WTC11 (cell line): Measurements from ENCODE around the gene MS4A14. TPM values are rescaled to one million over a fixed set of nuclear protein-coding genes. Genes with fewer than 3 reads are reported as not detected.

Source experiments
- ATAC-seq: fragments of 200-7000 bp; cut with Tn5 transposase; 2 replicates; pipeline ENCODE4 v1.10.0; 2021; ENCODE audit warnings: mild to moderate bottlenecking, moderate library complexity
- CTCF ChIA-PET: fragments of 300-600 bp; sonication (Branson Sonifier 250); formaldehyde crosslinking; loops from one replicate; lab custom pipeline; 2021; ENCODE audit warnings: antibody characterized with exemption; lab: Charles Lee
- POLR2A ChIA-PET: fragments of 350-600 bp; sonication (Branson Sonifier 250); formaldehyde crosslinking; loops from one replicate; lab custom pipeline; 2021; ENCODE audit warnings: antibody characterized with exemption; lab: Charles Lee
- DNase-seq: peaks from one replicate; pipeline ENCODE4 v3.0.0; 2021; ENCODE audit warnings: low spot score
- H3K27ac Mint-ChIP-seq: 2 replicates; pipeline ENCODE4 v1.8.0; 2021; ENCODE audit warnings: mixed read lengths
- H3K27me3 Mint-ChIP-seq: 2 replicates; pipeline ENCODE4 v1.8.0; 2021; ENCODE audit warnings: low read depth, mild to moderate bottlenecking, moderate library complexity, mixed read lengths
- H3K36me3 Mint-ChIP-seq: 2 replicates; pipeline ENCODE4 v1.8.0; 2021; ENCODE audit warnings: mixed read lengths
- H3K4me1 Mint-ChIP-seq: 2 replicates; pipeline ENCODE4 v1.8.0; 2022; ENCODE audit warnings: mixed read lengths
- H3K4me3 Mint-ChIP-seq: 2 replicates; pipeline ENCODE4 v1.8.0; 2021; ENCODE audit warnings: mild to moderate bottlenecking, moderate library complexity, mixed read lengths
- H3K9me3 Mint-ChIP-seq: 2 replicates; pipeline ENCODE4 v1.8.0; 2021; ENCODE audit warnings: mixed read lengths
- ATF3 ChIP-seq: sonication (generic); formaldehyde crosslinking; conservative IDR thresholded peaks from 2 replicates; pipeline ENCODE4 v1.8.1; 2022; ENCODE audit warnings: mild to moderate bottlenecking, missing genetic modification reagents
- CREM ChIP-seq: sonication (generic); formaldehyde crosslinking; IDR thresholded peaks from 2 replicates; pipeline ENCODE4 v1.8.1; 2022; ENCODE audit warnings: mild to moderate bottlenecking, missing genetic modification reagents, moderate library complexity
- FOXJ3 ChIP-seq: sonication (generic); formaldehyde crosslinking; IDR thresholded peaks from 2 replicates; pipeline ENCODE4 v1.9.0; 2021; ENCODE audit warnings: missing genetic modification reagents, mild to moderate bottlenecking, borderline replicate concordance
- FOXK1 ChIP-seq: sonication (generic); formaldehyde crosslinking; IDR thresholded peaks from 2 replicates; pipeline ENCODE4 v1.8.0; 2022; ENCODE audit warnings: mild to moderate bottlenecking, moderate library complexity, missing genetic modification reagents
- FOXP1 ChIP-seq: sonication (generic); formaldehyde crosslinking; IDR thresholded peaks from 2 replicates; pipeline ENCODE4 v1.8.0; 2022; ENCODE audit warnings: missing genetic modification reagents, mild to moderate bottlenecking, moderate library complexity, borderline replicate concordance
- FOXP4 ChIP-seq: sonication (generic); formaldehyde crosslinking; IDR thresholded peaks from 2 replicates; pipeline ENCODE4 v1.8.0; 2022; ENCODE audit warnings: mild to moderate bottlenecking, missing genetic modification reagents
- JAZF1 ChIP-seq: fragments of 250-450 bp; sonication (Bioruptor Pico); IDR thresholded peaks from 2 replicates; pipeline ENCODE4 v1.9.0; 2021; ENCODE audit warnings: moderate library complexity, mild to moderate bottlenecking, inconsistent platforms
- MXD4 ChIP-seq: fragments of 250-450 bp; sonication (Bioruptor Pico); IDR thresholded peaks from 2 replicates; pipeline ENCODE4 v1.8.0; 2021; ENCODE audit warnings: mild to moderate bottlenecking, moderate library complexity, borderline replicate concordance
- NFE2L1 ChIP-seq: sonication (generic); formaldehyde crosslinking; IDR thresholded peaks from 2 replicates; pipeline ENCODE4 v1.8.1; 2023; ENCODE audit warnings: missing genetic modification reagents
- PRDM15 ChIP-seq: sonication (generic); formaldehyde crosslinking; IDR thresholded peaks from 2 replicates; pipeline ENCODE4 v1.8.0; 2022; ENCODE audit warnings: missing genetic modification reagents
- SMAD4 ChIP-seq: sonication (generic); formaldehyde crosslinking; IDR thresholded peaks from 2 replicates; pipeline ENCODE4 v1.8.0; 2022; ENCODE audit warnings: mild to moderate bottlenecking, missing genetic modification reagents
- ZNF219 ChIP-seq: sonication (generic); formaldehyde crosslinking; IDR thresholded peaks from 2 replicates; pipeline ENCODE4 v1.8.0; 2023; ENCODE audit warnings: missing genetic modification reagents, mild to moderate bottlenecking, borderline replicate concordance
- ZNF512 ChIP-seq: sonication (generic); formaldehyde crosslinking; IDR thresholded peaks from 2 replicates; pipeline ENCODE4 v1.8.1; 2022; ENCODE audit warnings: missing genetic modification reagents, borderline replicate concordance
- total RNA-seq: library from RNA; stranded (reverse); gene quantifications from 3 replicates; pipeline ENCODE4 v1.2.3, GENCODE V29; 2021
- TF ChIP-seq, protein P1 (sequence below): fragments of 250-450 bp; sonication (Bioruptor Pico); IDR thresholded peaks from 2 replicates; pipeline ENCODE4 v1.9.0; 2021; ENCODE audit warnings: moderate library complexity, mild to moderate bottlenecking, inconsistent platforms, borderline replicate concordance
- TF ChIP-seq, protein P2 (sequence below): sonication (generic); formaldehyde crosslinking; IDR thresholded peaks from 2 replicates; pipeline ENCODE4 v1.8.1; 2023; ENCODE audit warnings: mild to moderate bottlenecking, missing genetic modification reagents
- TF ChIP-seq, protein P3 (sequence below): sonication (generic); formaldehyde crosslinking; IDR thresholded peaks from 2 replicates; pipeline ENCODE4 v1.8.1; 2022; ENCODE audit warnings: low read depth, missing genetic modification reagents, borderline replicate concordance
- TF ChIP-seq, protein P4 (sequence below): sonication (generic); formaldehyde crosslinking; IDR thresholded peaks from 2 replicates; pipeline ENCODE4 v1.8.1; 2023; ENCODE audit warnings: mild to moderate bottlenecking, moderate library complexity, missing genetic modification reagents

The MS4A14 gene
- total RNA-seq, 1 experiment from 2014 or later: not detected

GRCh38 chr11:60390419-60390818 is 5.8 kb upstream of the MS4A14 start (continued):
- no peak for TF ChIP-seq FOXP1 (CRISPR knock-in tag)
- TF ChIP-seq FOXK1 (CRISPR knock-in tag): no peak
- no peak for TF ChIP-seq JAZF1 (CRISPR knock-in tag)

- no peak for TF ChIP-seq FOXP4 (CRISPR knock-in tag)
- no peak for TF ChIP-seq PRDM15 (CRISPR knock-in tag)
- TF ChIP-seq, protein P1, sequence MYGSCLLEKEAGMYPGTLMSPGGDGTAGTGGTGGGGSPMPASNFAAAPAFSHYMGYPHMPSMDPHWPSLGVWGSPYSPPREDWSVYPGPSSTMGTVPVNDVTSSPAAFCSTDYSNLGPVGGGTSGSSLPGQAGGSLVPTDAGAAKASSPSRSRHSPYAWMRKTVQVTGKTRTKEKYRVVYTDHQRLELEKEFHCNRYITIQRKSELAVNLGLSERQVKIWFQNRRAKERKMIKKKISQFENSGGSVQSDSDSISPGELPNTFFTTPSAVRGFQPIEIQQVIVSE: no peak
- TF ChIP-seq, protein P2, sequence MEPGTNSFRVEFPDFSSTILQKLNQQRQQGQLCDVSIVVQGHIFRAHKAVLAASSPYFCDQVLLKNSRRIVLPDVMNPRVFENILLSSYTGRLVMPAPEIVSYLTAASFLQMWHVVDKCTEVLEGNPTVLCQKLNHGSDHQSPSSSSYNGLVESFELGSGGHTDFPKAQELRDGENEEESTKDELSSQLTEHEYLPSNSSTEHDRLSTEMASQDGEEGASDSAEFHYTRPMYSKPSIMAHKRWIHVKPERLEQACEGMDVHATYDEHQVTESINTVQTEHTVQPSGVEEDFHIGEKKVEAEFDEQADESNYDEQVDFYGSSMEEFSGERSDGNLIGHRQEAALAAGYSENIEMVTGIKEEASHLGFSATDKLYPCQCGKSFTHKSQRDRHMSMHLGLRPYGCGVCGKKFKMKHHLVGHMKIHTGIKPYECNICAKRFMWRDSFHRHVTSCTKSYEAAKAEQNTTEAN (CRISPR knock-in tag): no peak
- TF ChIP-seq, protein P3, sequence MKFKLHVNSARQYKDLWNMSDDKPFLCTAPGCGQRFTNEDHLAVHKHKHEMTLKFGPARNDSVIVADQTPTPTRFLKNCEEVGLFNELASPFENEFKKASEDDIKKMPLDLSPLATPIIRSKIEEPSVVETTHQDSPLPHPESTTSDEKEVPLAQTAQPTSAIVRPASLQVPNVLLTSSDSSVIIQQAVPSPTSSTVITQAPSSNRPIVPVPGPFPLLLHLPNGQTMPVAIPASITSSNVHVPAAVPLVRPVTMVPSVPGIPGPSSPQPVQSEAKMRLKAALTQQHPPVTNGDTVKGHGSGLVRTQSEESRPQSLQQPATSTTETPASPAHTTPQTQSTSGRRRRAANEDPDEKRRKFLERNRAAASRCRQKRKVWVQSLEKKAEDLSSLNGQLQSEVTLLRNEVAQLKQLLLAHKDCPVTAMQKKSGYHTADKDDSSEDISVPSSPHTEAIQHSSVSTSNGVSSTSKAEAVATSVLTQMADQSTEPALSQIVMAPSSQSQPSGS (CRISPR knock-in tag): no peak
- TF ChIP-seq ATF3: no peak
- TF ChIP-seq ZNF512: no peak
- TF ChIP-seq FOXJ3 (CRISPR knock-in tag): no peak
- TF ChIP-seq MXD4 (CRISPR knock-in tag): no peak
- no peak for TF ChIP-seq ZNF219
- TF ChIP-seq CREM: no peak
- TF ChIP-seq, protein P4, sequence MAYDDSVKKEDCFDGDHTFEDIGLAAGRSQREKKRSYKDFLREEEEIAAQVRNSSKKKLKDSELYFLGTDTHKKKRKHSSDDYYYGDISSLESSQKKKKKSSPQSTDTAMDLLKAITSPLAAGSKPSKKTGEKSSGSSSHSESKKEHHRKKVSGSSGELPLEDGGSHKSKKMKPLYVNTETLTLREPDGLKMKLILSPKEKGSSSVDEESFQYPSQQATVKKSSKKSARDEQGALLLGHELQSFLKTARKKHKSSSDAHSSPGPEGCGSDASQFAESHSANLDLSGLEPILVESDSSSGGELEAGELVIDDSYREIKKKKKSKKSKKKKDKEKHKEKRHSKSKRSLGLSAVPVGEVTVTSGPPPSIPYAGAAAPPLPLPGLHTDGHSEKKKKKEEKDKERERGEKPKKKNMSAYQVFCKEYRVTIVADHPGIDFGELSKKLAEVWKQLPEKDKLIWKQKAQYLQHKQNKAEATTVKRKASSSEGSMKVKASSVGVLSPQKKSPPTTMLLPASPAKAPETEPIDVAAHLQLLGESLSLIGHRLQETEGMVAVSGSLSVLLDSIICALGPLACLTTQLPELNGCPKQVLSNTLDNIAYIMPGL (CRISPR knock-in tag): no peak
- no peak for TF ChIP-seq NFE2L1
- no peak for TF ChIP-seq SMAD4 (CRISPR knock-in tag)
- no peak overlapping the region for H3K27ac Mint-ChIP-seq
- no peaks in the 10 kb centered on the region for H3K9me3 Mint-ChIP-seq
- DNase-seq: no peak
- peaks cover 21% of the 10 kb centered on the region for H3K4me1 Mint-ChIP-seq
- ATAC-seq: no peak
- POLR2A ChIA-PET: no interaction called here
- no peaks in the 10 kb centered on the region for H3K27me3 Mint-ChIP-seq
- no peaks in the 10 kb centered on the region for H3K36me3 Mint-ChIP-seq
- CTCF ChIA-PET: interaction anchor here (1.6 kb wide), 1 partner anchor 29 kb away, joined by 3 read pairs; no protein-coding TSS in a partner anchor
- no peak overlapping the region for H3K4me3 Mint-ChIP-seq
Observed at GRCh38 chr11:60392361-60392760, 3.9 kb upstream of the MS4A14 start.
